Fibroblast of skin of right quadriceps (primary cell): ENCODE results near the gene MTFR2.
A peak's percentile ranks its signal among the peaks of the same experiment; 100 is the strongest.

ENCODE experiments used
- DNase-seq: peaks from one replicate; pipeline ENCODE4 v3.0.0-alpha.2; 2013

Gene MTFR2

GRCh38 chr6:136249811-136250685, at the start of gene MTFR2:
Gene MTFR2 (minus strand): TSS chr6:136250311. CDS start chr6:136249099, 1,212 bp downstream.
- peak; percentile 99 for DNase-seq

GRCh38 chr6:136294621-136295020, 44.5 kb upstream of the MTFR2 start:
- DNase-seq = no peak

DNA sequence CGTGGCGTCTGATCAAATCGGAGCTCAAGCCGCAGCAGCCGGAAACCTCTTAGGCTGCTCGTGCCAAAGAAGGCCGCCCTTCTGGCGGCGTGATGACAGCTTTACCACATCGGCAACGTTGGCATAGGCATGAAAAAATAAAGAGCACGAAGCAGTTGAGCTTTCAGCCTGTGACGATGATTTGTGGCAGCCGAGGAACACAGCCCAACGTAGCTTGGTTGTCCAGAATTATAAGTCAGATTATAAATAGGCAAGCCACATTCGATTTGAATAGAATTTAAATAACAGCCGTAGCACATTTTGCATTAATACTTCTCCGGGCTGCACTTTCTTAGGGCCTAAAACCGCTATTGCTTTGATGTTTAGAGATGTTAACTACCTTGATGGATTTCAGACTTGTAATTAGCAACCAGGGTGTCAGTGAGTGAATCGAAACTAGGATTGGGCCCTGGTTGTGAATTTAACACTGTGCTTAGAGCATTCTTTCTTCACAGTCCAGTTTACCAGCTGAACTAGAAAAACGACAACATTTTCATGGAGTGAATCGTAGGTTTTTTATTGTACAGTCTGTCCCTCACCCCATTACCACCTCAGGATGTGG, 40.4 kb upstream of the MTFR2 start:
- peak; percentile 89 for DNase-seq

DNA sequence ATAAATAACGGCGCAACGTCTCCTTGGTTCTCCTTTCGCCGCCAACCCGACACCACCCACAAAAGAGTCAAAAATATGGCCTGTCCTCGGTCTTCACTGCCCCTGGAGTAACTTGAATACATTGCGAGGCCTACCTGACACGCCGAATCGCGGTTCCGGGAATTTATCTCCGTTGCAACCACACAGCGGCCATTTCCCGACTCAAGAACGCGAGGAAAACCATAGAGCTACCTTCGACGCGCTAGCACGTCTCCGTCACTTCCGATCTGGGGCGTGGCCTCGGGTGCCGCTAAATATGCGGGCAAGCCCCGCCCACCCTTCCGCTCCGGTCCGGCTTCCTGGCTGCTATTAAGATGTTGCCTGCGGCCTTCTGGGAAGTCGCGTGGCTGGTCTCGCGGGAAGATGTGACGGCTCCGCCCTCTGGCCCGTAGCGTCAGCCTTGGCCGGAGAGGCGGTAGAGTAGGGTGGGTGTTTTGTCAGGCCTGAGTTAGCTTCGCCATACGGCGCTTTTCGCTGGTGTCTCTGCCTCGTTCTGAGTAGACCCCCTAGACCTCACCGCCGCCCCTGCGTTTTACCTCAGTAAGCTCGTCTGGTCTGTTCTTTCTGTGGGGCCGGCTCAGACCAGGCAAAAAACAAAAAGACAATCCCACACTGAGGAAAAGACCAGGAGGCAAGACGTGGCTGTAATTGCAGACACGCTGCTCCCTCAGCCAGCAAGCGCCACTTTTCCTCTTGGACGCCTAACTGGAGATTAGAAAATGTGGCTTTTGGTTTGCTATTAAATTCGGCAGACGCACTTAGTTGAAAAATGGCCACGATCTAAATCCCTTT, 39.7 kb upstream of the MTFR2 start, which contains the start of gene BCLAF1:
TSS of gene BCLAF1 (minus strand) at position 268 of the 831 bp plus-strand sequence. CDS start 9,980 bp downstream, outside the sequence.
- peak; percentile 99 for DNase-seq

- peak; percentile 90 for DNase-seq
These were observed 39.1 kb upstream of the MTFR2 start for GRCh38 chr6:136289327-136289578.

GRCh38 chr6:136288566-136289326, 38.6 kb upstream of the MTFR2 start:
- peak; percentile 92 for DNase-seq

DNA sequence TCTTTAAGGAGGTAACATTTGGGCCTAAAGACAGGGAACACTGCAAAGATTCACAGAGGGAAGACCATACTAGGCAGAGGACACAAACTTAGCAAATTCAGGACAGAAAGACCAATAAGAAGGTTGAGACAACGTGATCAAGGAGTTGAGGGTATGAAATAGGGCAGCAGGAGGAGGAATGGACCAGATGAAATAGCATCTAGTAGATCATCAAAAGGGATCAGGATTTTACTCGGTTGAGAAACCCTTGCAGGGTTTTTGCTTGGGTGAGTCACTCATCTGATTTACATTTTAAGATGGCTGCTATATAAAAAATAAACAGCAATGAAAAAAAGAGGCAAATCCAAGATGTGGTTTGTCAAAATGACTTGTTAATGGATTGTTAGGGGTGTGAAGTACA, 34.8 kb upstream of the MTFR2 start:
- peak; percentile 38 for DNase-seq

- no peak for DNase-seq
These were observed 32.8 kb upstream of the MTFR2 start for GRCh38 chr6:136282906-136283305.

DNA sequence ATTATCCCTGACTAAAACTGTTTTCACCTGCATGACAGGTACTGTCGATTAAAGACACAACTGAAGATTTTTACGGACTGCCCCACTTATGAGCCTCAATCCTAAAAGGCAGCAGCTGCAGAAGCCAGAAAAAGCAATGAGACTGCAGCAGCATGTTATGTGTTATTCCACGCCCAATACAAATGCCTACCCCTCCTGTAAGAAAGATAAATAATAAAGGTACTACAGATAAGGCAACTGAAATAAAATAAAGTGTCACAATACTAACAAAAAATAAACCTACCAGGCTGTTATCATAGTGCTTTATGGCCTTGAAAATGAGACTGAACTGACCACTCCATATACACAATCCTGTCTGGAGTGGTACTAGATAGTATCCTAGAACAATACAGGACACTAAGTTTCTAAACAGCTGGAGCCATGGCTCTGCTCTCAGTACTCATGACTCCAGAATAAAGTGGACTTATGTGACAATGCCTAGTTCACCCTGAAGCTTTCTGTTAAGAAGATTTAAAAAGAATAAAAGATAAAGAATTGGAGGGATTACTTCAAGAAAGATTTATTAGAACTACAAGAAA, 30.0 kb upstream of the MTFR2 start:
- DNase-seq = no peak

DNA sequence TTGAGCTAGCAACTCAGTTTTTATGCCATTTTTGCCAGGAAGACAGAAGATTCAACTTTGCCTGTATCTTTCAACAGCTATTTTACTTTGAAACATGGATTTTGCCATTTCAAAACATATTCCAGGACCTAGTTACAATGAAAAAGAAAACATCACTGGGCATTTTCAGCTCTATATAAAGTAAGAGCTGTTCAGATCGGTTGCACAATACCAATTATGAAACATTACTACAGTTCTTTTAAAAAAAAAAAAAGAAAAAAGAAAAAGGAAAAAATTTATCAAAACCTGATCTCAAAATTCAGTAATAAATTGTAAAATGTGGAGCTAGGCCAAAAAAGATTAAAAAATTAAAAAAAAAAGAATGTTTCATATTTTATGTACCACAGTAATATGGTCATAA, 24.0 kb upstream of the MTFR2 start:
- no peak for DNase-seq

- DNase-seq = no peak
These were observed 15.0 kb upstream of the MTFR2 start for GRCh38 chr6:136265101-136265500.

DNA sequence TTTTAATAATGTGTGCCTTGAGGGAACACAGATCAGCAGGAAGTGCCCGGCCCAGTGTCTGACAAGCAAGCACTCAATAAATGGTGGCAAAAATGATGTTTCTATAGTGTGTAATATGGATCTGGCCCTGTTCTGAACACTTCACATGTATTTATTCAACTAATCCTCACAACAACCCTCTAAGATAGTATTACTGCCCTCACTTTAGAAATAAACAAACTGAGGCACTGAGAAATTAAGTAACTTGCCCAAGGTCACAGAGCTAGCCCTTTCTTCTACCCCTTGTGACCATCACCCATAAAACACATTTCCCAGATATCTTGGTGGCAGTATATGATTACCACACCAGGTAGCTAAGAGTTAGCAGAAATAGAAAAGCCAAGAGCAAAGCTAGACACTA, 12.8 kb upstream of the MTFR2 start:
- no peak for DNase-seq

DNA sequence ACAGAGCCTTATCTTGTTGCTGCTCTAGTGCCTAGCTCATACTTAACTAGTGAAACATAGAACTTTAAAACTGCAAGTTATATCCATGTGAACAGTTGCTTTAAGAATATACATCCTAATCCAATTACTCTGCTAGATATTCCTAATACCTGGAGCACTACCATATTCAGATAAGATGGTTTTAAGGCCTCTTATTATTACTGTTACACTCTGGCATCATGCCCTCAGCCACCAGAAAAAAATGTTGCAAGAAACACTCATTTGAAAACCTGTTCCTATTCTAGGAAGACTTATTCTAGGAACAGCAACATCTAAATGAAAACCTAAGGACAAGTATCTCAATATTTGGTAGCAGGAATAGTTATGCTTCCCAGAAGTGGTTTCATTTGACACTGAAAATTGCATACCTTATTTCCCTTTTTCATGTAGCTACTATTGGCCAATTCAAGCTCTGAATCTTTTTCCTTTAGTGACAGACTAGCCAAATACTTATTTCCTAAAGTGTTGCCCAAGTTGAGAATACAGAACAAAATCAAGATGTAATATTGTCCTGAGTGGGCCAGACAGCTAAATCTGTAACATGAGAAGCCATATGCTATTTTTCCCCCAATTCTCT, 4.8 kb upstream of the MTFR2 start:
- no peak for DNase-seq

DNA sequence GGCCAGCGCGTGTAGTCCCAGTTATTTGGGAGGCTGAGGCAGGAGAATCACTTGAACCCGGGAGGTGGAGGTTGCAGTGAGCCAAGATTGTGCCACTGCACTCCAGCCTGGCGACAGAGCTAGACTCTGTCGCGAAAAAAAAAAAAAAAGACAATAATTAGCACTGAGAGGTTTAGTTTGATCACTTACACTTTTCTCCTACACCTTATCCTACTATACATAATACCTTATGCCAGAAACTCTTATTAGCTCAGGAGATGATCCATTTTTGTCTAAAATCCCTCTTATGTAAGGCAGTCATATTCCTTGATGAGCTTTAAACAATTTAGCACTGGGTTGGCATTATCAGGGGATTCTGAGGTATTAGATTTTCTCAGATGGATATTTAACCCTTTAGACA, 3.6 kb upstream of the MTFR2 start:
- DNase-seq = no peak

- no peak for DNase-seq
These were observed 2.3 kb upstream of the MTFR2 start for GRCh38 chr6:136252441-136252840.

DNA sequence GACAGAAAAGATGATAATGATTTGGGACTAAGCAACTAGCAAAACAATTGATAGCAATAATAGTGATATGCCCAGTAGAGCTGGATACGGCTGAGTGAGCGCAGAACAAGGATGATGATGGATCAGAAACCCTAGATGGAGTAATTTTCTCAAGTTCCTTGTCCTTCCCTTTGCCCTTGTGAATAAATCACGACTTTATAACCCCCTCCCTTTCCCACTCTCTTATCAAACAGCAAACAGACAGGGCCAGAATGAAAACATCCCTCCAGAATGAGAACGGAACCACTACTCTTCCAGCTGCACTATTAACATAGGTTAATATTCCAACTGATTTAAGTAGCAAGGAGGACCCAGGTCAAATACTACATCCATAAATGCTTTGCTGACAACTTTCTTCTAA, 1.3 kb upstream of the MTFR2 start:
- no peak for DNase-seq

DNA sequence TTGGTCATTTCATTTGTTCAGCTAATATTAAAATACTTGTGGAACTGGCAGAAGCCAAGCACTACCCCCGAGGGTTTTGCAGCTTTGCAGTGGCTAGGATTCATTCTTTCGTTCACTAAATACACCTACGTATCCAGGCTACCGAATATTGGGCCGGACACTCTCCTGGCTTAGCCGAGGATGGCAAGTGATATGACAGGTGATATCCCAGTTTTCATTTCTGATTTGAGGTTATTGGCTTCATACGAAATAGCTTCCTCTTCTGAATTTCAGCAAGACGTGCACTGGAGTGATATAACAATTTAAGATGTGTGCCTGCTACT, 536 bp upstream of the MTFR2 start:
- DNase-seq = no peak

DNA sequence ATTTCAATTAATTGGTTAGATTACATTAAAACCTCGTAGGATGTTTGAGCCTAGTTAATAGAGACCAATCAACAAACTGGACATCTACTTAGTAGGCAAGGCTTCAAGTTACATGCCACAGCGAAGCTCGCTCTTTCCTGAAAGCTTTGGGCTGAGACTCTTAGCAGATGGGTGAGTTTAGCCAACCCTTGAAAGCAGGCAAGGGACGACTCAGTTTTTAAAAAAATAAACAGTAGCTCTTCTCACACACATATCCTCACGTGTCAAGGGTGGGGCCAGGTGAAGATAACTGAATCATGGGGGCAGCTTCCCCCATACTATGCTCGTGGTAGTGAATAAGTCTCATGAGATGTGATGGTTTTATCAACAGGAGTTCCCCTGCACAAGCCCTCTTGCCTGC, 775 bp downstream of the MTFR2 start:
- no peak for DNase-seq

DNA sequence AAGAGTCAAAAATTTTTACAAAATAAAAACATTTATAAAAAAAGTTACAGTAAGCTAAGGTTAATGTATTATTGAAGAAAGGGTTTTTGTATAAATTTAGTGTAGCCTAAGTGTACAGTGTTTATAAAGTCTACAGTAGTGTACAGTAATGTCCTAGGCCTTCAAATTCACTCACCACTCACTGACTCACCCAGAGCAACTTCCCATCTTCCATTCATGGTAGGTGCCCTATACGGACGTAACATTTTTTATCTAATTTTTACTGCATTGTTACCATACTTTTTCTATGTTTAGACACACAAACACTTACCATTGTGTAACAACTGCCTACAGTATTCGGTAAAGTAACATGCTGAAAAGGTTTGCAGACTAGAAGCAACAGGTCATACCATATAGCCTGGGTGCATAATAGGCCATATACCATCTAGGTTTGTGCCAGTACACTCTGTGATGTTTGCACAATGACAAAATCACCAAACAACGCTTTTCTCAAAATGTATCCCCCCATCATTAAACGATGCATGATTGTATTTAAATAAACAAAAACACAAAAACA, 6.0 kb downstream of the MTFR2 start:
- DNase-seq = peak; percentile 32

- no peak for DNase-seq
These were observed 13.4 kb downstream of the MTFR2 start for GRCh38 chr6:136236466-136237293.

DNA sequence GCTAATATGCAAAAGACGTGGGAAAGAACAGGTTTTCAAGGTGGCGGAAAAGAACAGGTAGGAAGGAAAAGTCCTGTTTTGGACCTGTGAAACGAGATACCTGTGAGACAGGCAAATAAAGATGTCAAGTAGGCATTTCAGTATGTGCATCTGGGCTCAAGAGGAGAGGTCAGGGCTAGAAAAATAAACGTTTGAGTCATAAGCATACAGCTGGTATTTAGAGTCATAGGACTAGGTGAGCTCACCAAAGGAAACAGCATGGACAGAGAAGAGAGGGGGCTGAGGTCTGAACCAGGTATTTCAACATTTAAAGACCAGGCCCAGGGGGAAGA, 14.9 kb downstream of the MTFR2 start:
- no peak for DNase-seq
